Pericardium fibroblast (primary cell): ENCODE data around the gene VAT1. TPM values are rescaled to one million over a fixed set of nuclear protein-coding genes. Genes with fewer than 3 reads are reported as not detected.

Experiments
- total RNA-seq: library from RNA; depleted of rRNA; stranded (reverse); fragments of >200 nt; gene quantifications from 2 replicates; pipeline ENCODE4 v1.2.3, GENCODE V29; 2015

VAT1 gene
- total RNA-seq = 346 and 498 TPM in 2 replicates

GRCh38 chr17:43021741-43022512 lies at the start of gene VAT1:
Gene VAT1, minus strand, starts transcription at chr17:43022385. Its CDS starts 63 bp downstream, at chr17:43022322.

GRCh38 chr17:43024407-43025289 lies 2.5 kb upstream of the VAT1 start, which contains the start of gene RND2:
Gene RND2, plus strand, starts transcription at chr17:43025231. Its CDS starts 117 bp downstream, at chr17:43025348.

GRCh38 chr17:43006639-43007551 lies 15.3 kb downstream of the VAT1 start, which contains the start of gene IFI35:
Gene IFI35, plus strand, starts transcription at chr17:43006784. Its CDS starts 164 bp downstream, at chr17:43006948.

GRCh38 chr17:42997984-42998938 lies 23.9 kb downstream of the VAT1 start, which contains the start of gene RPL27:
Gene RPL27, plus strand, starts transcription at chr17:42998419. Its CDS starts 332 bp downstream, at chr17:42998751.

GRCh38 chr17:42980274-42980765 lies 41.9 kb downstream of the VAT1 start, which contains the start of gene RUNDC1:
Gene RUNDC1, plus strand, starts transcription at chr17:42980565. Its CDS starts 12 bp downstream, at chr17:42980577.

GRCh38 chr17:42979511-42980273 lies 42.5 kb downstream of the VAT1 start, which contains the start of gene PTGES3L:
Gene PTGES3L, minus strand, starts transcription at chr17:42980080. Its CDS starts 27 bp downstream, at chr17:42980053.

Other genes with a start within 250 kb of the VAT1 start
- 68.3 and 71.2 TPM in 2 replicates for gene VPS25, start 248.9 kb downstream of the VAT1 start, total RNA-seq
- 2.0 and 3.9 TPM in 2 replicates for gene WNK4, start 241.8 kb downstream of the VAT1 start, total RNA-seq
- gene COA3, start 223.7 kb downstream of the VAT1 start, total RNA-seq = 49.3 and 60.7 TPM in 2 replicates
- gene CNTD1, start 223.5 kb downstream of the VAT1 start, total RNA-seq = not detected in 2 replicates
- gene BECN1, start 198.1 kb downstream of the VAT1 start, total RNA-seq = 64.2 and 73.5 TPM in 2 replicates
- gene PSME3, start 189.0 kb downstream of the VAT1 start, total RNA-seq = 39.0 and 73.8 TPM in 2 replicates
- gene AOC2, start 177.8 kb downstream of the VAT1 start, total RNA-seq = 0.12 and 0.17 TPM in 2 replicates
- 2.3 and 2.6 TPM in 2 replicates for gene AOC3, start 171.2 kb downstream of the VAT1 start, total RNA-seq
- gene G6PC1, start 121.6 kb downstream of the VAT1 start, total RNA-seq = not detected in 2 replicates
- gene AARSD1, start 57.9 kb downstream of the VAT1 start, total RNA-seq = 20.9 and 31.9 TPM in 2 replicates
- gene PTGES3L, start 42.3 kb downstream of the VAT1 start, total RNA-seq = 0.12 TPM in 1 of 2 replicates, not detected in the other
- 7.7 and 11.3 TPM in 2 replicates for gene RUNDC1, start 41.8 kb downstream of the VAT1 start, total RNA-seq
- 1,871 and 2,562 TPM in 2 replicates for gene RPL27, start 24.0 kb downstream of the VAT1 start, total RNA-seq
- gene IFI35, start 15.6 kb downstream of the VAT1 start, total RNA-seq = 28.4 and 55.8 TPM in 2 replicates
- 0.26 and 0.35 TPM in 2 replicates for gene RND2, start 2.8 kb upstream of the VAT1 start, total RNA-seq
- 1.2 and 8.7 TPM in 2 replicates for gene BRCA1, start 103.0 kb upstream of the VAT1 start, total RNA-seq
- 74.1 TPM in 2 replicates for gene NBR1, start 148.8 kb upstream of the VAT1 start, total RNA-seq
- 0.68 and 3.0 TPM in 2 replicates for gene TMEM106A, start 189.5 kb upstream of the VAT1 start, total RNA-seq
- gene CCDC200, start 206.2 kb upstream of the VAT1 start, total RNA-seq = not detected in 2 replicates
- gene RNU2-1, start 211.6 kb upstream of the VAT1 start, total RNA-seq = not detected in 2 replicates